Activated CD8-positive, alpha-beta memory T cell treated with anti-CD3 and anti-CD28 coated beads for 36 hours (primary cell): ENCODE data around the gene ARL6. TPM values are rescaled to one million over a fixed set of nuclear protein-coding genes. Genes with fewer than 3 reads are reported as not detected.

ENCODE experiments used
- CTCF ChIA-PET: fragments of 350-600 bp; sonication (Branson Sonifier 250); formaldehyde crosslinking; loops from one replicate; lab custom pipeline; 2021; ENCODE audit warnings: antibody characterized with exemption; lab: Charles Lee
- POLR2A ChIA-PET: fragments of 350-600 bp; sonication (Branson Sonifier 250); formaldehyde crosslinking; loops from one replicate; lab custom pipeline; 2021; ENCODE audit warnings: antibody characterized with exemption; lab: Charles Lee
- total RNA-seq, 2 experiments: library from RNA; stranded (reverse); gene quantifications; one replicate each; pipeline ENCODE4 v1.2.3, GENCODE V29; 2021

Gene ARL6
- total RNA-seq, result 10 to 100 TPM; 10.5 to 10.7 TPM

DNA sequence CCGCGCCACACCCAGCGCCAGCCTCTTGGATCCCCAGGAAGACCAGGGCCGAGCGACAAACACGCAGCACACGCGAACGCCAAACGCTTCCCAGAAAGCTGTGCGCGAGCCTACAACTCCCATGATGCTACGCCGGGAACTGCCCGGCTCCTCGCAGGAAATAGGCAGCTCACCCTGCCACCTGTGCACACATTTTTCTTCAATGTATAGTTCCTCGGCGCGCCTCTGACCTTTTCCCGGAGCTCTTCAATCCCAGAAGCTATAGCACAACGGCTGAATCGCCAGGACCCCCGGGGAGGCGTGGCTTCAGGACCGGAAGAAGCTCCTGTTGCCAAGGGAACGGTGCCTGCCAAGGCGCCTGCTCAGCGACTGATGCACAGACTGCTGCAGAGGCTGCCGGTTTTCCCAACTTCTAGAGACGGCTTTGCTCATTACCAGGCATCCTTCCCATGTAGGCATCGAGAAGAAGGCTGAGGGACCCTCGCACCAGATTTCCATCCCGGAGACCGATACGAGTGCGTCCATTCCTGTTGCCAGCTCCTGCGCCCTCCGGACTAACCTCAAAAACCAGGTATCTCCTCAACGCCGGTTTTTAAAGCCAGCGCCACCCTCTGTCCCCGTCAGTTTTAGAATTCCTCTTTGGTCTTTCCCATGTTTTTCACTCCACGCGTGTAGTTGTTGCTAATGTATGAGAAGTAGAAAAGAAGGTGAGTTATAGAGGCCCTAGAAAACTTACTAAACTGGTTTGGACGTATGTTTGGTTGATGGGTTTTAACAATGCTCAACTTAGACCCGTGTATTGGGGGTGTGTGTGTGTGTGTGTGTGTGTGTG is at the start of gene ARL6:
ARL6 (plus strand) TSS at position 352 of the 832 bp plus-strand sequence. CDS start 3,350 bp downstream, outside the sequence.
- ChIA-PET POLR2A (interaction anchor here (1.6 kb wide), 1 partner anchor 57 kb away, joined by 7 read pairs; the partner anchor contains the start of gene CRYBG3), CTCF (no interaction called here)

DNA sequence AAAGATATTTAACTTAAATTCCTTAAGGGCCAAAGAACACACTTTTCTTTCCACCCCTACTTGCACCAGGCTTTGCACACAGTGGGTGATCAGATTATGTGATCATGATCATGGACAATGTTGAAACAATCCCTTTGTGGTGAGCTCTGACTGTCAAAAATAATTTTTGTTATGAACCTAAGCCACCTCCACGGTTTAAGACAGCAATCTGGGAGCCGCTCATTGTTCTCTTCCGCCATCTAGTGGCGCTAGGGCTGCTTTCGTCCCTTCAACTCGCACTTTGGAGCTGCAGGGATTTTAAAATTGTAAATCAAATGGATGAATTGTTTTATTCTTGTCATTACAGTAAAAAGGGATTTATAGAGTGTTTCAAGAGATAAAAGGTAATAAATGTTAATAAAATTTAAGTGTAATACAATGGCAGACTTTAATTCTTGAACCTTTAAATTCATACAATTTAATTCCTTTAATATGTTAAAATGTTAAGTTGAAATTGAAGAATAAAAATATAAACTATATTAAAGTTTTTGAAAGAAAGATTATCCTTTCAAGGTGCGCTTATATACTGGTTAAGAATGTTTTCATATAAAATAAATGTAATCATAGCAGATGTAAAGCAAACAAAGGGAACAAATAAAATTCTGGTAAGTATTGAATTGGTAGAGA is 45.3 kb upstream of the ARL6 start:
- POLR2A ChIA-PET, result no interaction called here
- CTCF ChIA-PET, result interaction anchor here (0.5 to 0.6 kb wide), 2 partner anchors 12 to 620 kb away, joined by 3 to 4 read pairs; no protein-coding TSS in a partner anchor

GRCh38 chr3:97720417-97720816 is 44.1 kb upstream of the ARL6 start:
- POLR2A ChIA-PET, result no interaction called here
- CTCF ChIA-PET, result no interaction called here

GRCh38 chr3:97721446-97721845 is 43.1 kb upstream of the ARL6 start:
- CTCF ChIA-PET, result no interaction called here
- POLR2A ChIA-PET, result no interaction called here

- ChIA-PET CTCF (no interaction called here), POLR2A (no interaction called here)
These were observed 27.6 kb upstream of the ARL6 start for GRCh38 chr3:97736928-97737327.

GRCh38 chr3:97738761-97739160 is 25.8 kb upstream of the ARL6 start:
- POLR2A ChIA-PET, result no interaction called here
- CTCF ChIA-PET, result no interaction called here

- ChIA-PET CTCF (no interaction called here), POLR2A (no interaction called here)
These were observed 22.5 kb upstream of the ARL6 start for GRCh38 chr3:97742036-97742435.

GRCh38 chr3:97744289-97744688 is 20.3 kb upstream of the ARL6 start:
- CTCF ChIA-PET, result no interaction called here
- POLR2A ChIA-PET, result no interaction called here

DNA sequence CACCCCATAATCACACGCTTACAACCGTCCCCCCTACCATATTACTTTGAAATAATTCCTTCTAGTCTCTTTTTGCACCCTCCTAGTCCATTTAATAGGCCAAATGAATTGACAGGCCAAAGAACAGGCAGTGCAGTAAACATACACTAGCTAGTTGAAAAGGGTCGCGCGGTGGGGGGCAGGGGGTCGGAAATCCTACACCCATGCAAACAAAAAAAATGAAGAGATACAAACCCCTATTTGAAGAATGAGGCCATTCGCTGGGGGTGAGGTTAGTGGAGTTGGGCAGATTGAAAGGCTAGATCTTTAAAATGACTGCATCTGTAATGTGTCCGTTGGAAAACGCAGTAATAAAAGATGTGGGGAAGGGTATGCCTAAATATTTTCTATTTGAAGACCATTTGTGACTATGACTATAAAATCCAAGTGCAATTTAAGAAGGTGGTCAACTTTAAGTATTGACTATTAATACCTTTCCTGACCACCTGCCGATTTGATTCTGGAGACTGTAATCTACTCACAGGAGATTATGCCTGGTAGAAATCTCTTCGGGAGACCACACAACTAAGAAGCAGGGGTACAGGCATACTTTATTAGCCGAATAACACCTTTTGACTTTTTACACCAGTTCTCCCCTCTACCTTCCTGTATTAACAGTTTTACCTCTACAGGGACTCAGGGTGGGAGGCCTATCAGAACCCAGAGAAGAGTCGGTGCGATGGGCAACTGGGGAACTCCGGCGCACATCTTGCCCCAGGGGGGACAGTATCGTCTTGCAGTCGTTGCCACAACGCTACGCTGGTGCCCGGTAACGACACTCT is 762 bp upstream of the ARL6 start:
- ChIA-PET CTCF (no interaction called here), POLR2A (interaction anchor here (1.6 kb wide), 1 partner anchor 58 kb away, joined by 7 read pairs; the partner anchor contains the start of gene CRYBG3)

- ChIA-PET POLR2A (interaction anchor here (1.6 kb wide), 1 partner anchor 56 kb away, joined by 7 read pairs; the partner anchor contains the start of gene CRYBG3), CTCF (no interaction called here)
These were observed 778 bp downstream of the ARL6 start for GRCh38 chr3:97765336-97765735.

GRCh38 chr3:97772926-97773325 is 8.4 kb downstream of the ARL6 start:
- CTCF ChIA-PET, result no interaction called here
- POLR2A ChIA-PET, result no interaction called here

- CTCF ChIA-PET, result no interaction called here
These were observed 13.6 kb downstream of the ARL6 start for GRCh38 chr3:97778152-97778551.

GRCh38 chr3:97793420-97794019 is 29.0 kb downstream of the ARL6 start:
- CTCF ChIA-PET, result interaction anchor here (0.6 to 0.7 kb wide), 3 partner anchors 28 to 232 kb away, joined by 3 read pairs; partner anchors contain the start of gene CRYBG3
- POLR2A ChIA-PET, result no interaction called here

More at GRCh38 chr3:97778152-97778551, 13.6 kb downstream of the ARL6 start:
- POLR2A ChIA-PET, result interaction anchor here (0.6 kb wide), 1 partner anchor 43 kb away, joined by 5 read pairs; no protein-coding TSS in a partner anchor

DNA sequence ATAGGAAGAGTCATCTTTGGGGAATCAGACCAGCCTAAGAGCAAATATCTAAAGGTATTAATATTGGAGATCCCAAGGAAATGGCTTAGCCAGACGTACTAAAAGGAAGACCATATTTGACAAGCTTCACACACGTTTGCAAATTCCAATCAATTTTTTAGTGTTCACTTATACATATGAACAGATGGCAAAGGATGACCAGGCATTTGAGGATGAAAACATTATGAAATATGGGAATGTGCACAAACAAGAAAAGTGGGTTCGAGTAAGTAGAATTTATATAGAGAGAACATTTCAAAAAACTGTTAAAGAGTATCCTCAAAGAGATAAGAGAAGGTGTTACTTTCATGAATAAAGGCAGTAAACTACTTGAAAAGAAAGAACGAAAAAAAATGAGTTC is 31.4 kb downstream of the ARL6 start:
- ChIA-PET CTCF (no interaction called here), POLR2A (no interaction called here)

GRCh38 chr3:97804471-97804870 is 39.9 kb downstream of the ARL6 start:
- CTCF ChIA-PET, result no interaction called here
- POLR2A ChIA-PET, result no interaction called here

- ChIA-PET POLR2A (no interaction called here), CTCF (no interaction called here)
These were observed 46.3 kb downstream of the ARL6 start for GRCh38 chr3:97810779-97811390.

- ChIA-PET POLR2A (no interaction called here), CTCF (interaction anchor here (1.0 kb wide), 1 partner anchor 66 kb away, joined by 3 read pairs; no protein-coding TSS in a partner anchor)
These were observed 50.8 kb downstream of the ARL6 start for GRCh38 chr3:97815149-97815917.

- POLR2A ChIA-PET, result no interaction called here
- CTCF ChIA-PET, result no interaction called here
These were observed 52.3 kb downstream of the ARL6 start for GRCh38 chr3:97816811-97817210.
